Measurements from ENCODE around the gene ANKRD2. TPM values are rescaled to one million over a fixed set of nuclear protein-coding genes. Genes with fewer than 3 reads are reported as not detected.

The ANKRD2 gene
- total and polyA plus RNA-seq, 2 donors (not counting 3 experiments of a cell fraction or from before 2014, with no cell fraction given), result 1.6 to 1.8 TPM

DNA sequence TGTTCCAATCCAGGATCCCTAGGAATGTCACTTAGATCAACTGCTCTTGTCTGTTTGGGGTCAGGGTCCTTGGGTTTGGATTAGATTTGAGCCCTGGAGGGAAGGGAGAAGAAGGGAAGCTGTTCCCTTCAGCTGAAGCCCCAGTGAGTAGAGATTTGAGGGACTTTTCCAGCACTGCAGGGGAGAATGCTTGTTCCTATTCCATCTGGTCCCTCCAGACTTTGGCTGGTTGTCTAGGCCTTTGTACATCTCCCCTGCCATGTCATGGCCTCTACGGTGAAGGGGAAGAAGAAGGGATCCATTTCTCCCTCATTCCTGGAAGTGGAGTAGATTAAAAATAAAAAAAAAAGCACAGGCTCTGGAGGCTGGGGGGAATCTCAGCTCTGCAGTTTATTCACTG, 28.0 kb downstream of the ANKRD2 start:
- Histone ChIP-seq H2AFZ (ENCODE audit: low read depth, low read length) (no peak overlapping the region), H3K9me3 (replicated peaks; ENCODE audit: control insufficient read depth, insufficient read depth, low read length) (no peaks in the 10 kb centered on the region), H3K79me2 (ENCODE audit: control insufficient read depth, insufficient read depth, low read length) (no peaks in the 10 kb centered on the region), H4K20me1 (replicated peaks; ENCODE audit: control insufficient read depth, extremely low read depth, insufficient read depth, low read length) (no peaks in the 10 kb centered on the region), H3K27me3 (ENCODE audit: control insufficient read depth in 2 of 2, insufficient read depth in 2 of 2, low read length in 2 of 2) (no peaks in the 10 kb centered on the region), H3K4me2 (ENCODE audit: insufficient read depth, low read length) (no peak overlapping the region), H3K4me3 (replicated peaks in 1 of 3; ENCODE audit: insufficient read depth in 1 of 3, low read depth in 1 of 3, low read length in 3 of 3) (no peak overlapping the region), H3K9ac (replicated peaks; ENCODE audit: extremely low read depth, insufficient read depth, low read length) (no peak overlapping the region), H3K4me1 (ENCODE audit: control insufficient read depth, extremely low read depth, insufficient read depth, low read length) (peaks cover 24% of the 10 kb centered on the region), H3K27ac (ENCODE audit: insufficient read depth, low read depth, low read length) (no peak overlapping the region), H3K36me3 (ENCODE audit: control insufficient read depth in 2 of 2, extremely low read depth in 1 of 2, insufficient read depth in 2 of 2, low read length in 2 of 2) (no peaks in the 10 kb centered on the region), H3K9me1 (replicated peaks; ENCODE audit: control insufficient read depth, extremely low read depth, insufficient read depth, low read length) (no peaks in the 10 kb centered on the region)
- TF ChIP-seq, protein P1, sequence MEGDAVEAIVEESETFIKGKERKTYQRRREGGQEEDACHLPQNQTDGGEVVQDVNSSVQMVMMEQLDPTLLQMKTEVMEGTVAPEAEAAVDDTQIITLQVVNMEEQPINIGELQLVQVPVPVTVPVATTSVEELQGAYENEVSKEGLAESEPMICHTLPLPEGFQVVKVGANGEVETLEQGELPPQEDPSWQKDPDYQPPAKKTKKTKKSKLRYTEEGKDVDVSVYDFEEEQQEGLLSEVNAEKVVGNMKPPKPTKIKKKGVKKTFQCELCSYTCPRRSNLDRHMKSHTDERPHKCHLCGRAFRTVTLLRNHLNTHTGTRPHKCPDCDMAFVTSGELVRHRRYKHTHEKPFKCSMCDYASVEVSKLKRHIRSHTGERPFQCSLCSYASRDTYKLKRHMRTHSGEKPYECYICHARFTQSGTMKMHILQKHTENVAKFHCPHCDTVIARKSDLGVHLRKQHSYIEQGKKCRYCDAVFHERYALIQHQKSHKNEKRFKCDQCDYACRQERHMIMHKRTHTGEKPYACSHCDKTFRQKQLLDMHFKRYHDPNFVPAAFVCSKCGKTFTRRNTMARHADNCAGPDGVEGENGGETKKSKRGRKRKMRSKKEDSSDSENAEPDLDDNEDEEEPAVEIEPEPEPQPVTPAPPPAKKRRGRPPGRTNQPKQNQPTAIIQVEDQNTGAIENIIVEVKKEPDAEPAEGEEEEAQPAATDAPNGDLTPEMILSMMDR (IDR thresholded peaks at IDR 0.05; ENCODE audit: extremely low read depth in 1 of 2, insufficient read depth in 1 of 2, low read depth in 1 of 2, low read length in 2 of 2), result no peak
- TF ChIP-seq MYC (IDR thresholded peaks at IDR 0.05; ENCODE audit: low read depth, low read length) (no peak), JUN (IDR thresholded peaks at IDR 0.05; ENCODE audit: borderline replicate concordance, insufficient read depth, insufficient read length, low read depth) (no peak), EZH2 (IDR thresholded peaks at IDR 0.05; ENCODE audit: borderline replicate concordance, low read depth, low read length, severe bottlenecking) (no peak), POLR2A (IDR thresholded peaks at IDR 0.05; ENCODE audit: low read depth, low read length) (no peak), GATA2 (IDR thresholded peaks at IDR 0.05; ENCODE audit: insufficient read depth, insufficient read length, low read depth, low read length) (no peak), FOS (IDR thresholded peaks at IDR 0.05; ENCODE audit: borderline replicate concordance, insufficient read depth, low read length) (no peak), POLR2AphosphoS5 (IDR thresholded peaks at IDR 0.05; ENCODE audit: insufficient read depth, low read depth, low read length) (no peak)
- TF ChIP-seq, protein P2, sequence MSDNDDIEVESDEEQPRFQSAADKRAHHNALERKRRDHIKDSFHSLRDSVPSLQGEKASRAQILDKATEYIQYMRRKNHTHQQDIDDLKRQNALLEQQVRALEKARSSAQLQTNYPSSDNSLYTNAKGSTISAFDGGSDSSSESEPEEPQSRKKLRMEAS (IDR thresholded peaks at IDR 0.05; ENCODE audit: insufficient read depth, insufficient read length), result no peak
- BruUV-seq (replicated peaks), result no TSS peak
- DNase-seq (ENCODE audit: low read depth, low spot score) (no peak), FAIRE-seq (no peak)
- ChIA-PET POLR2A (no interaction called here), CTCF (interaction anchor here (0.8 to 1.5 kb wide), 5 partner anchors 10 to 137 kb away, joined by 3 to 9 read pairs (median 3); partner anchors contain the start of gene ANKRD2)
- intact Hi-C loops (cut with micrococcal nuclease) (no loop called here), dilution Hi-C loops (cut with MboI; ENCODE audit: extremely low pct_ligation_motif_present, low sequenced_read_pairs) (no loop called here)

Measured in endothelial cell of umbilical vein (primary cell).